GM12878 (cell line): ENCODE results near the gene TCF4. TPM values are rescaled to one million over a fixed set of nuclear protein-coding genes. Genes with fewer than 3 reads are reported as not detected.

Source experiments
- ASH2L ChIP-seq: fragments of 300-600, 200-600 bp; sonication (generic); IDR thresholded peaks from 2 replicates; pipeline ENCODE4 v1.6.1; 2017; ENCODE audit warnings: low read depth, mild to moderate bottlenecking, borderline replicate concordance
- EZH2 ChIP-seq: IDR thresholded peaks from 2 replicates; pipeline ENCODE4 v1.6.1; 2012; ENCODE audit warnings: low read depth, mild to moderate bottlenecking, control low read depth, inconsistent platforms, low read length, borderline replicate concordance; ENCODE audit not compliant: control insufficient read depth
- JUNB ChIP-seq: IDR thresholded peaks from 2 replicates; pipeline ENCODE4 v1.6.1; 2016; ENCODE audit warnings: antibody characterized with exemption, mild to moderate bottlenecking
- SREBF1 ChIP-seq: IDR thresholded peaks from 2 replicates; pipeline ENCODE4 v1.6.1; 2012; ENCODE audit warnings: mild to moderate bottlenecking, low read length
- SUPT20H ChIP-seq: IDR thresholded peaks from 2 replicates; pipeline ENCODE4 v1.6.1; 2011; ENCODE audit warnings: low read depth, mild to moderate bottlenecking, low read length, moderate library complexity, borderline replicate concordance; ENCODE audit not compliant: control insufficient read depth
- ZNF384 ChIP-seq: IDR thresholded peaks from 2 replicates; pipeline ENCODE4 v1.6.1; 2012; ENCODE audit warnings: low read depth, mild to moderate bottlenecking, low read length, improper control_type of control experiment, borderline replicate concordance
- microRNA-seq: library from miRNA; unstranded; fragments of <30 nt; microRNA quantifications from one replicate; pipeline ENCODE4, GENCODE V29; 2018
- polyA plus RNA-seq, 11 experiments: library from polyadenylated mRNA; depleted of rRNA in 4 of 11; unstranded in 6 of 11; stranded (reverse) in 5 of 11; fragments of >200 nt; fragmentation: Nextera tagmentation in 4 of 11; fragmentation: Illumina TruSeq in 1 of 11; extraction: Ambion mirVana in 4 of 11; extraction: Trizol in 1 of 11; gene quantifications; 1 replicate in 1 of 11; 2 replicates in 10 of 11; pipeline versions ENCODE4 v1.2.1 to v1.2.3, GENCODE V29; 2011 to 2016; ENCODE audit warnings: inconsistent platforms in 2 of 11, missing spikeins in 2 of 11, low read depth in 1 of 11
- small RNA-seq: library from RNA; depleted of rRNA; stranded (forward); fragments of <200 nt; gene quantifications from one replicate; pipeline ENCODE3, GENCODE V24; 2014
- total RNA-seq, 4 experiments: library from RNA; depleted of rRNA in 3 of 4; stranded (reverse); fragments of >200 nt in 3 of 4; fragmentation: Illumina TruSeq in 1 of 4; extraction: Trizol in 1 of 4; gene quantifications; 2 replicates each; pipeline versions ENCODE4 v1.2.1 to v1.2.3, GENCODE V29; 2013 to 2021

The TCF4 gene
- total and polyA plus RNA-seq, 10 of the 15 experiments (the other 5 are each of a cell fraction or from before 2014, with no cell fraction given) = 15.2 to 94.0 (median 31.5) TPM

- TF ChIP-seq EZH2 (no peak), JUNB (no peak), SREBF1 (no peak), SUPT20H (no peak), ZNF384 (no peak), ASH2L (no peak)
Observed at GRCh38 chr18:55173291-55173690, 414.7 kb downstream of the TCF4 start (continued).

Small RNA genes within 50 kb of the gene (microRNA-seq; reads per million reads assigned to microRNA genes)
- gene MIR4529 = not detected

Small RNA genes within 50 kb of the gene (small RNA-seq; reads per million reads assigned to genes)
- not detected for gene MIR4529
